ENCODE data around the gene CNNM4. TPM values are rescaled to one million over a fixed set of nuclear protein-coding genes. Genes with fewer than 3 reads are reported as not detected.

CNNM4 gene
- total RNA-seq, 1 experiment from 2014 or later, result 10.8 TPM

GRCh38 chr2:96859099-96859649 lies 98.5 kb downstream of the CNNM4 start:
- peaks cover 25% of the 10 kb centered on the region for H3K36me3 ChIP-seq (replicated peaks; ENCODE audit: control insufficient read depth, insufficient read depth, low read length)
- H3K4me3 ChIP-seq (ENCODE audit: insufficient read depth, low read depth, low read length), result peak overlapping the region; percentile 51
- peak; percentile 74 for DNase-seq
- no peaks in the 10 kb centered on the region for H3K27me3 ChIP-seq (ENCODE audit: control insufficient read depth, insufficient read depth, low read length)

DNA sequence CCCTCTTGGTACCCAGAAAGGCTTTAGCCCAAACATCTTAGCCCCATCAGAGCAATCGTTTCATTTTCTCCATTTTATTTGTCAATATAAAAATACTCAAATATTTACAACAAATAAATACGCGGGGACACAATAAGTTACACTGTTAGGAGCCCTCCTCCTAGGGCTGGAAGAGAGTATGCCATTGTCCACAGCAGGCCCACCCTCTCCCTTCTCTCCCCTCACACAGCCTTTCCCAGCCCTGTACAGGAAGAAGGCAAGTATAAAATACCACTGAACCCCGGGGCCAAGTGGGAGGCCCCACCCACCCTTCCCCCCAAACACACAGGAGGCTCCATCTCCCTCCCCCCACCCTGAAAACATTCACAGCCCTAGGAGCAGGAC lies 99.0 kb downstream of the CNNM4 start:
- no peak for DNase-seq
- Histone ChIP-seq H3K27me3 (ENCODE audit: control insufficient read depth, insufficient read depth, low read length) (no peaks in the 10 kb centered on the region), H3K4me3 (ENCODE audit: insufficient read depth, low read depth, low read length) (no peak overlapping the region), H3K36me3 (replicated peaks; ENCODE audit: control insufficient read depth, insufficient read depth, low read length) (peaks cover 30% of the 10 kb centered on the region)

DNA sequence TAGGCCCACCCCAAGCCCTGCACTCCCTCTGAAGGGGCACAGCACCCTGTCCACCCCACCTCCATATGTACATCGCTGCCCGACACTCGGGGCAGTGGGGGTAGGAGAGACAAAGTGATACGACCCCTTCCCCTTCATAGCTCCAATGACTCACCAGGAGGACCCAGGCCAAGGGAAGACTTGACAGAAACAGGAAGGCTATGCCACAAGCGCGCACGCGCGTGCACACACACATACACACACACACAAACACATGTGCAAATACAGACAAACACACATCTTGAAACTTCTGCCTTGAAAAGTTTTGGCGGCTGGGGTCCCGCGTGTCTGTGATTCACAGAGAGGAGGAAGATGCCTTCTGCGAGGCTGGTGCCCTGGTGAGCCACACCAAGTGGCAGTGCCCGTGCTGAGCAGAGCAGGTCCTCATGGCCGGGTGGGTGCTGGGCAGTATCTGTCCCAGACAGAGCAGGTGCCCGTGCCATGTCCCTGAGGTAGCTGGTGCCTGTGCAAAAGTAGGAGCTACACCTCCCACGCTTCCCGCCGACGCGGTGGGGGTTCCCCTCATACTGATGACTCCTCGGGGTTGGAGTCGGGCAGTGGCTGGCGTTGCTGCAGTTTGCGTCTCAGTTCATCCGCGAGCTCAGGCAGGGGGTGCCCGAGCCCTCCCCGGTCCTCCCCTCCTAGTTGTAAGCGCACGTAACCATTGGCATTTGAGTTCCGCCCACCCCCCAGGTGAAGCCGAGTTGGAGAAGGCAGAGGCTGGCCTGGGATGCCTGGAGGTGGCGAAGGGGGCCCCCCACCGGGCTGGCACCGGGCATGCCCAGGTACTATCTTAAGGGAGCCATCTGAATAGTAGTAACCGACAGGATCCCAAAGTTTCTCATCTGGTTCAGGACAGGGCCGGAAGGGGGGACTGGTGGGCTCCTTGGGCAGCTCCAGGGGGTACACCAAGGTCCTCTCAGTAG lies 99.6 kb downstream of the CNNM4 start:
- H3K27me3 ChIP-seq (ENCODE audit: control insufficient read depth, insufficient read depth, low read length), result no peaks in the 10 kb centered on the region
- H3K36me3 ChIP-seq (replicated peaks; ENCODE audit: control insufficient read depth, insufficient read depth, low read length), result peaks cover 36% of the 10 kb centered on the region
- H3K4me3 ChIP-seq (ENCODE audit: insufficient read depth, low read depth, low read length), result no peak overlapping the region
- DNase-seq, result no peak

DNA sequence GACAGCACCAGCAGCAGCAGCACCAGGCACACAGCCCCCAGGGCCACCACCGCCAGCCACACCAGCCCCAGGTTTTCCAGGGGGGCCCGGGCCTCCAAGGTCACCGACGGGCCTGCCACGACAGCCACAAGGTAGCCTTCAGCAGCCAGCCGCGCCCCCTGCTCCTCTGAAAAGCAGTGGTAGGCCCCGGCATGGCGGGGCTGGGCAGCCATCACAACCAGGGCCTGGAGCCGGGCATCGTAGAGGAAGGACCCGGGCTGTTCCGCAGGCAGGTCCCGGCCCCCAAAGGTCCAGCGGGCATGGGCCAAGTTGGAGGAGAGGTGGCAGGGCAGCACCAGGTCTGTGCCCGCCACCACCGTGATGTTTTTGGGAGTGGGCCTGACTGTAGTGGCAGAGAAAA lies 100.4 kb downstream of the CNNM4 start:
- Histone ChIP-seq H3K36me3 (replicated peaks; ENCODE audit: control insufficient read depth, insufficient read depth, low read length) (peaks cover 44% of the 10 kb centered on the region), H3K4me3 (ENCODE audit: insufficient read depth, low read depth, low read length) (no peak overlapping the region), H3K27me3 (ENCODE audit: control insufficient read depth, insufficient read depth, low read length) (no peaks in the 10 kb centered on the region)
- no peak for DNase-seq

Other genes starting within 250 kb of the CNNM4 start
- gene ARID5A, start 224.2 kb upstream of the CNNM4 start, total RNA-seq (2014; rRNA removed; shearing (Covaris generic)), result 20.7 and 26.7 TPM in 2 replicates
- 32.3 and 33.5 TPM in 2 replicates for gene KANSL3, start 122.6 kb upstream of the CNNM4 start, total RNA-seq (2014; rRNA removed; shearing (Covaris generic))
- 0.07 and 0.24 TPM in 2 replicates for gene FER1L5, start 118.1 kb upstream of the CNNM4 start, total RNA-seq (2014; rRNA removed; shearing (Covaris generic))
- gene LMAN2L, start 20.8 kb upstream of the CNNM4 start, total RNA-seq (2014; rRNA removed; shearing (Covaris generic)), result 20.8 and 22.5 TPM in 2 replicates
- gene CNNM3, start 55.4 kb downstream of the CNNM4 start, total RNA-seq (2014; rRNA removed; shearing (Covaris generic)), result 13.8 and 19.3 TPM in 2 replicates
- 2.5 and 4.4 TPM in 2 replicates for gene ANKRD23, start 83.1 kb downstream of the CNNM4 start, total RNA-seq (2014; rRNA removed; shearing (Covaris generic))
- 13.1 and 13.5 TPM in 2 replicates for gene ANKRD39, start 97.1 kb downstream of the CNNM4 start, total RNA-seq (2014; rRNA removed; shearing (Covaris generic))
- 89.1 and 100 TPM in 2 replicates for gene SEMA4C, start 109.2 kb downstream of the CNNM4 start, total RNA-seq (2014; rRNA removed; shearing (Covaris generic))
- 0.17 and 0.26 TPM in 2 replicates for gene FAM178B, start 225.7 kb downstream of the CNNM4 start, total RNA-seq (2014; rRNA removed; shearing (Covaris generic))